Measurements from ENCODE around the gene VDAC1. TPM values are rescaled to one million over a fixed set of nuclear protein-coding genes. Genes with fewer than 3 reads are reported as not detected.
"Not testable (repeated sequence)": the region's sequence is repeated elsewhere in the genome, so short reads cannot be mapped to it uniquely, and the experiment has no call there.

The VDAC1 gene
- polyA plus RNA-seq, 12 donors: 126 to 260 (median 234) TPM; not detected in 1

GRCh38 chr5:134030303-134030964 lies 25.7 kb upstream of the VDAC1 start:
- DNase-seq: not testable (repeated sequence)

- no peak for DNase-seq
These were observed 24.4 kb upstream of the VDAC1 start for GRCh38 chr5:134029156-134029555.

GRCh38 chr5:134028496-134028895 lies 23.7 kb upstream of the VDAC1 start:
- DNase-seq: no peak

DNA sequence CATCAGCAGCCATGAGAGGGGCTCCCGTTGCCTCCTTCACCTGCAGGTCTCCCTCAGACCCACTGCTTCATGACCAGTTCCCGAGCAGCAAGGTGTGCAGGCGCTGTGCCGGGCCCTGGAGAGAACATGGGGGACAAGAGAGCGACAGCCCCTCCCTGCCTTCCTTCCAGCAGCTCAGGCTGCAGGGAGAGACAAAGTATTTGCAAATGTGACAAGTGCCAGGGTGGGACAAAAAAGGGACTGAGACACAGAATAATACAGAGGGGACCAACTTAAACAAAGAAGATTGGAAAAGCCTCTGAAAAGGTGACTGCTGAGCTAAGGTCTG lies 22.5 kb upstream of the VDAC1 start:
- DNase-seq: no peak

DNA sequence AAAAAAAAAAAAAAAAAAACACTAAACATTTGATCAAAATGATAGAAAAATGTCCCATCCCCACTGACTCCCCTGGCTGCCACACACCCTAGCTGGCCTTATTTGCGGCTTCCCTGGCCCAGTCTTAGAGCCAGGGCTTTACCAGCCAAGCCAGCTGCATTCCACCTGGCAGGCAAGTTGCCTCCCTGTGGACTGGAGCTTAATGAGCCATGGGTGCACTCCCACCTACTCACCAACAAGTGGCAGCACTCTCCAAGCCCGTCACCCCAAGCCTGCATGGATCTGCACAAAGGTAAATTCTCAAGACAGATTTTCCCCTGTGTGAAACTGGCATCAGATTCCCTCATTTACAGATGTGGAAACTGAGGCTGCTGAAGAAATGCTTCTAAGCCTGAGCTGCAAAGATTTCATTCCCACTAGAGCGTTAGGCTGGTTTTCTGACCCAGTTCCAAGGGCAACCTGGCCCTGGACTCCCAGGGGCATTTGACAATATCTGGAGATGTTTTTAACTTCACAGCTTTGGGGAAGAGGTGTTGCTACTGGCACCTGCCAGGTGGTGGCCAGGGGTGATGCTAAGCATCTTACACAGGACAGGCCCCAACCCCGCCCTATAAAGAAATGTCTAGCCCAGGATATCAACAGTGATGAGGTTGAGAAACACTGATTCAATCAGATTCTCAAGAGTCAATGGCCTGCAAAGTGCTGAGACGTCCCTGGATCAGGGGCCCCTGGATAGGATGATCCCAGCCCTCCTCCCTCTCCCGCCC lies 21.9 kb upstream of the VDAC1 start:
- DNase-seq: no peak

- DNase-seq: no peak
These were observed 21.0 kb upstream of the VDAC1 start for GRCh38 chr5:134025786-134026185.

DNA sequence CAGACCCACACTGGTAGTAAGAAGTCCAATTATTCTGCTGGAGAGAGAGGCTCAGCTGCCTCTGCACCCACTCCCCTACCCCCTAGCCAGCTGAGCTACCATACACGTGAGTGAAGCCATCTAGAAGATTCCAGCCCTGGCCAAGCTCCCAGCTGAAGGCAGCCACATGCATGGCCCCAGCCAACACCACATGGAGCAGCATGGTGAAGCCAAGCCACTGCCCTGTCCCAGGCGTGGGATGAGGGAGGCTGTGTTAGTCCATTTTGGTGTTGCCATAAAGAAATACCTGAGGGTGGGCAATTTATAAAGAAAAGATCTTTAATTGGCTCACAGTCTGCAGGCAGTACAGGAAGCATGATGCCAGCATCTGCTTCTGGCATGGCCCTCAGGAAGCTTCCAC lies 20.0 kb upstream of the VDAC1 start:
- no peak for DNase-seq

DNA sequence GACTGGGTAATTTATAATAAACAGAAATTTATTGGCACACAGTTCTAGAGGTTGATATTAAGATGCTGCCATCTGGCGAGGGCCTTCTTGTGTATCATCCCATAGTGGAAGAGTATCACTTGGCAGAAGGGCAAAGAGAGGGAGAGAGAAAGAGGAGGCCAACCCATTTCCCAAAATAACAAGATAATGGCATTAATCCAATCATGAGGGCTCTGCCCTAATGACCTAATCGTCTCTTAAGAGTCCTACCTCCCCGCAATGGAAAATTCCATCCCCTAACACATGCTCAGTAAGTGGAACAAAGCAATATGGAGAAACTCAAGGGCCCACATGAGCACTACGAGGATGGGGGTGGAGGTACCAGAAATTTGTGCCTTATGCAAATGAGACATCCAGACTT lies 17.6 kb upstream of the VDAC1 start:
- DNase-seq: no peak

DNA sequence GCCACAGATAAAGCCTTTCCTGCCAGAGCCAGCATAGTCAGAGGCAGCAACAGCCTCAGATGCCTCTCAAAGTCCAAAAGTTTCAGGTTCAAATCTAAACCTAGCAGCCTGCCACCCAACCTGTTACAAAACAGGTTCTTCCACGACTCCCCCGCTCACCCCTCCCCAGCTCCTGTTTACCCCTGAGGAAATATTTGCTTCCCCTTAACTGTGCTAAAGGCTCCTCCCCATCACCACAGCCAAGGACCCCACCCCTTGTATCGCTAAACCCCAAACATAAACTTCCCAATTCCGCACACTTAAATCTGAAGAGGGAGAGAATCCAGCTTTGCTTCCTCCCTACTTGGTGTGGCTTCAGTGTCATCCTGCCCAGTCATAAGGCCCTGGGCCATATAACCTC lies 15.4 kb upstream of the VDAC1 start:
- DNase-seq: no peak

DNA sequence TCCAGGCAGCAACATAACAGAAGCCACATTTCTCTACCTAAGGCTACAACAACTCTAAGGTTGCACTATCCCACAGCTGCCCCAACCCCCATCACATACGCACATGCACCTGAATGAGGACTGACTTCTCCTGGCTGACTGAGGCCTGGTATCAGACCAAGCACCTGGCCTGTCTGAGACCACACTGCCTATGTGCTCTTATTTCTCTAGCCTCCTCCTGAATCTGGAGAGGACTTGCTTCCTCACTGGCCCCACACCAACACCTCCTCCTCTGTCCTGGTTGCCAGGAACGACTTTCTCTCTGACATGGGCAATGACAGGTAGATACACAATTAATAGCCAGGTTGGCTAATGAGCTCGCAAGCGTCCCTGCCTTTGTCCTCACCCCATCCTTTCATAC lies 14.9 kb upstream of the VDAC1 start:
- DNase-seq: no peak

GRCh38 chr5:134018986-134019316 lies 14.2 kb upstream of the VDAC1 start:
- DNase-seq: no peak

DNA sequence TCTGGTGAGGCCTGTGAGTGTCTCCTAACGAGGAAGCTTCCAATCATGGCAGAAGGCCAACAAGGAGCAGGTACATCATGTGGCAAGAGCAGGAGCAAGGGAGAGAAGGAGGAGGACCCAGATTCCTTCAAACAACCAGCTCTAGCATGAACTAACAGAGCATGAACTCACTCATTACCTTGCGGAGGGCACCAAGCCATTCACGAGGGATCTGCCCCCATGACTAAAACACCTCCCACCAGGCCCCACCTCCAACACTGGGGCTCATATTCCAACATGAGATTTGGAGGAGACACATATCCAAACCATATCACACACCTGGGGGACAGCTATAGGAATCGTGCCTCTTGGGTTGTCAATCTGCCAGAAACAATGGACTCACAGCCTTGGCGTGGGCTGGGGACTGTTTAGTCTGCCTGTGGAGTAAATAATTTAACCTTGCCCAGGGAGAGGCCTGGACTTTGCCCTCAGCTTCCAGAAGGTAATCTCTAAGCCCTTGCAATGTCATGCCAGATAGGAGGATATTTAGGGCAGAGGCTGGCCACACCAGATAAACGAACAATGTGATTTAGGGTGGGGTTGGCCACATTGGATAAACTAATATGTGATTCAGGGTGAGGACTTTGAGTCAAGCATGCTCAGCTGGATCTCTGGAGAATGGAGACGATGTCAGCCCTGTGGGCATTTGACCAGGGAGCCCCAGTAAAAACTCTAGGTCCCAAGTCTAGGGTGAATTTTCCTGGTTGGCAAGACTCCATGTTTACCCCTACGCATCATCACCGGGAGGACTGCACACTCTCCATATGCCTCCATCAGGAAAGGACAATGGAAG lies 13.6 kb upstream of the VDAC1 start:
- no peak for DNase-seq

- DNase-seq: no peak
These were observed 3.5 kb upstream of the VDAC1 start for GRCh38 chr5:134008266-134008749.

DNA sequence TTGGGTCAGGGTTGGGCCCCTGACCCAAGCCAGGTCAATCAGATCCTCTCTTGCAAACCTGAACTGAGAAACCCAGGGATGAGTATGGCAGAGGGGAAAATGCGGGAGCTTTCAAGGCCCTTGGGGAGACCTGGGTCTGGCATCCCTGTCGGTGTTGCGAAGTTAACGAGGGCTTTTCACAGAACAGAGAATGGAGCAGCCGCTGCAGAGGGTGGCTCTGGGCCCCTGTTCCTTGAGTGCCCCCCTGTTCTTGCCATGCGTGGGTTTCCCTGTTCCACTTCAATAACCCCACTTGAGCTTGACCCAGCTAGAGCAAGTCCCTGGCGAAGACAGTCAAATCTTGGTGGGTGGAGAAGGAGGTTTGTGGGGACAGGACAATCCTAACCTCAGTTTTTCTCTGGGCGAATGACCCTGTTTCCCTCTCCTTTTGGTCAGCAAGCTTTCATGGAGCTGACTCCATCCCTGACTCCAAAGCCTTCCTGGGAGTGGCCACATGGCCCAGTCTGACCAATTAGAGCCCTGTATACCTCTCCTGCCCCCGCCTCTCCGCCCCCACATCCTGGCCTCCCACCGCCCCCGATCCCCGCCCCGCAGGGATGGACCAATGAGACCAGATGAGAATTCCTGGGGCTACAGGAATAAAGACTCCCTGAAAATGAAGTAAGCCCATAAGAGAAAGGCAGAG lies 2.9 kb upstream of the VDAC1 start:
- no peak for DNase-seq

GRCh38 chr5:134006115-134006514 lies 1.3 kb upstream of the VDAC1 start:
- DNase-seq: no peak

DNA sequence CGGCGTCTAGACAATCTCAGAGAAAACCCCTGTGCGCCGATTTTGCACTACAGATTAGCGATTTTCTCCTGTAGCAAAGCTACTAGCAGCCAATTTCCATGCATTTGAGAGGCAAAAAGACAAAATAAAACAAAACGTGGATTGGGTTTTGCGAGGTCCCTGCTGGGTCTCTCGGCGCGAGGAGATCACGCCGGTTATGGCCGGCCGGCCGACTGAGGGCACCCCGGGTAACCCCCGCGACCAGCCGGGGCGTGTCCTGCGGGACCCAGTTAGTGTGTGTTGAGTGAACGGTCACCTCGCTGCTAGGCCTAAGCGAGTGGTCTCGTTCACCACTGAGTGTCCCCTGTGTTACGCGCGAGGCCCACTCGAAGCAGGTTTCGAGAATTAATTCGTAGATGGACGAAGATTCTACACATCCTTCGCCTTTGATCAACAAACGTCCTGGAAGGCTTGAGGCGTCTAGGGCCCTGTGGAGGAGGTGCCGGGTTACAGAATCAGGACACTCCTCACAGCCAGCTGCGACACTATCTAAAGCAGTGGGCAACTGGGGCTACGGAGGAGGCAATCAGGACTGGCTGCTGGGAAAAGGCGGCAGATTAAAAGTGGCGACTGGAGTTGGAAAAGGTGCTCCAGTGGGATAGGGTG lies 764 bp upstream of the VDAC1 start:
- DNase-seq: no peak

GRCh38 chr5:134003817-134004625 lies 754 bp downstream of the VDAC1 start:
- peak; percentile 52 for DNase-seq

DNA sequence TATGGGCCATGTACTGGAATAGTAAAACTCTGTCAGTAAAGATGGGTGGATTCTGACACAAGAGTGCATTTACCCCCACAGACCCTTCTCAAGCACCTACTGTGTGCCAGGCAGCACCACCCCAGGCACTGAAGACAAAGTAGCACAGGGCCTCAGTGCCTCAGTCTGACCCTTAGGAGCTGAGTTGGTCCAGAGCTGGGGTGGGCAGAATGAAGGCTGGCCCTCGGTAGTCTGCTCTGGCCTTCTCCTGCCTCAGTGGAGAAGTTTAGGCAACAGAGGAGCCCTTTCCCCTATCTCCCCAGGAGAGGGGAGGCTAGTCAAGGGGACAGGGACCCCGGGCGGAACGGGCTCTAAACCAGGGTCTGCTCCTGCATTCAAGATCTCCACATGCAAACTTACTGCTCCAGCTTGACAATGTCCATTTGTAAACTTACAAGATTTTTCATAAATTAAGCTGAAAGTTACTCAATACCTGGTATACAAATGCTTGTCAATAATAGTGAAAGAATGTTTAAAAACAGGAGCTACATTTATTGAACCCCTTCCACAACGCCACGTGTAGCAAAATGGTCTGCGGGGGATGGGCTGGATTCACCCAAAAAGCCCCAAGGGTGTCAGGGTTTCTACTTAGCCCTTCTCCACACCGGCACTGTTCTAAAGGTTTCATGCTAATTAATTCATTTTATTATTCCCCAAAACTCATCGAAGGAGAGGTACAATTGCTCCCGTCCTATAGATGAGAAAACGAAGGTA lies 1.5 kb downstream of the VDAC1 start:
- no peak for DNase-seq

DNA sequence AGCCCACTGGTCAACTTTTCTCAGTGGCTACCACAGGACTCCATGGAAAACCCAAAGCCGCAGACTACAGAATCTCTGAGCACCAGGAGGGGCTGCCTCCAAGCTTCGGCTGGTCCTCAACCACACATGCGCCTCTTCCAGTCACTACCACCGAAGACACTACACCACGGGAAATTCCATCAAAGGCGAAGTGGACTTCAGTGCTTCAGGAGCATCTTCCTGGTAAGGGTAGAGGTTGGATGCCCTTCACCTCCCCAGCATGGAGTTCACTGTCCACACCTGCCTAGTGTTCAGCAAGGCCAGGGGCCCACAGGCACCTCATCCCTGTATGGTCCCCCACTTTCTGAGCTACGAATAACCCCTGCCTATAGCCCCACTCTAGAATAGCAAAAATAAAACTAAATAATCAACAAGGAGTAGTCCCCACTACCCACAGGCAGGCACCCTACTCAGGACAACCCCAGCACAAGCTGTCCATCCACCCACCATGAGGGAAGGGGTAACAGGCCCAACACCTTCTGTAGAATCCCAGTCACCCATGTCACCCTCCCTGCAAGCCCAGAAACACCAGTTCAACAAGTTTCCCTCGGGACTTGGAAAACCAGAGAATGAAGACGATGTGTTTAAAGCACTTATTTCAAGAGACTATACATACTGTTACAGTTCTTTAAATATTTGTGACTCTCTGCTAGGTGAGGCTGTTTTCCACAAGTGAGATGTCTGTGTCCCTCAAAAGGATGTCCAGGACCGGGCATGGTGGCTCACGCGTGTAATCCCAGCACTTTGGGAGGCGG lies 2.6 kb downstream of the VDAC1 start:
- DNase-seq: no peak

Data from muscle of arm (tissue), 12 donors.